ENCODE data around the gene CNDP2.

CNDP2 gene

GRCh38 chr18:74501386-74501785 lies 5.2 kb downstream of the CNDP2 start:
- no peak for DNase-seq

DNA sequence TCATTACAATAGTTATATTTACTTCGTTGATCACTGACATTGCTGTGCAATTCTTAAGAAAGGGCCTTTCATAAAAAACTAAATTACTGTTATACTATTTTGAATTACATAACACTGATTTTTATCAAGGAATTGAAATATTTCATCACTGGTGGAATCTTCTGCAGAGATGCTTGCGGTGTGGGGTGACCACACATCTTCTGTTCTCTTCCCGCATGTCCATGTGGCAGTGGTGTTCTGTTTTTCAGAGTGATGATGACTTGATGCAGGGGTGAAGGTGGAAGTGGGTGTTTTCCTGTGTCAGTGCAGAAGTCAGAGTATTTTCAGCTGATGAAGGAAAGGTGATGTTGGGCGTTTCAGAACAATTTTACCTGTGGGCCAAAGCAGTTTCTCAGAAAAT lies 7.0 kb downstream of the CNDP2 start:
- no peak for DNase-seq

- DNase-seq, result no peak
These were observed 9.6 kb downstream of the CNDP2 start for GRCh38 chr18:74505776-74506175.

DNA sequence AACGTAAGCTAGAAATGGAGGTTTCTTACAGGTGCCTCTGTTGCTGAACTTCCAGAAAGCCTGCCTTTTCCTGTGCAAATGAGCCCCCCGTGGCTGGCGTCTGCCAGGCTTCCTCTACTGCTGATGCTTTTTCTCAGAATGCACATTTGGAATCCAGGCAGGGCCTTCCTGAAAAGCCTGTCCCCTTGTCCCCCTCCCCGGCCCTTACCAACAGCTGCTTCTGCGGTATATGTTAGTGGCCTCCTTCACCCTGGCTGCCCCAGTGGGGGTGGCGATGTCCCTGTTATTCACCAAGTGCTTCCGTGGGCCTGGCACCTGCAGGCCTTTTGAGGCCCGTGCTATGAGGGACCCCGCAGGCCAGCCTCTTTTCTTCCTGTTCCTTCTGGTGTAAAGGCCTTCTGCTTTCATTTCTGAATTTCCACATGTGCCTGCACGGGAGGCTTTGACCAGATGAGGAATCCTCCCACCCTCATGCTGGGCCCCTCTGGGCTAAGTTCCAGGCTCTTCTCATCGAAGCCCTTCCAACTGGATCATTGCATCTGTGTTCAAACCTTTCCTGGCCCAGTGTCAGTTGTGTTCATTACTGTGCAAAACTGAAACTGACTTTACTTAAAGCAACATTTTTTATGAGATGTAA lies 10.4 kb downstream of the CNDP2 start:
- no peak for DNase-seq

- DNase-seq, result no peak
These were observed 11.1 kb downstream of the CNDP2 start for GRCh38 chr18:74507097-74507881.

GRCh38 chr18:74507927-74508326 lies 11.8 kb downstream of the CNDP2 start:
- no peak for DNase-seq

DNA sequence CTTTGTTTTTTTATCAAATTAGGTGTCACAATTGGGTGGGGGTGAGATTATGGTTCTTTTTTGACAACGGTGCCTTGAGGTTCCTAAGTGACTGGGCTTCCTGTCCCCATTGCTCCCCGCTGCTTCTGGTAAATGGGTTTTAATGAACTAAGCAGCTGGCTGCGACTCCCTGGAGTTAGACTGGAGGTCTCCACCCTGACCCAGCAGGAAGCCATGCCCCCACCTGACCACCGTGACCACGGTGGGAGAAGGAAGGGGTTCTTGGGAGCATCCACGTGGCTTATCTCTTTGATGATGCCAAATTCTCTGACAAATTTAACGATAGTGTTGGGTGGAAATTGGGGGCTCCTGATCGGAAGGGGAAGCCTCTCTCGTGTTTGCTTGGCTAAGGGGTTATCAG lies 12.2 kb downstream of the CNDP2 start:
- no peak for DNase-seq

DNA sequence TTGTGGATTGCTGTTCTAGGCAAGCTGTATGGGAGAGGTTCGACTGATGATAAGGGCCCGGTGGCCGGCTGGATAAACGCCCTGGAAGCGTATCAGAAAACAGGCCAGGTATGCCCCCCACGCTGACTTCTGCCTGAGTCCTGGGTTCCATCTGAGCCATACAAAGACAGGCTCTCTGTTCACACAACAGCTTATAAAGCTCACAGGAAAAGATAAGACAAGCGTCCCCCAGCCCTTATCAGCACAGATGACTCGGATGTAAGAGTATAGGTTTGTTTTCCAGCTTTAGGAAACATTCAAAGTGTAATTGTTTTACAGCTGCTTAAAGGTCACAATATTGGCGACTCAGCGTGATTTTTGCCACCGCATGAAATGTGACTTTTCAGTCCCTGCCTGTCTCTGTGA lies 12.7 kb downstream of the CNDP2 start:
- no peak for DNase-seq

DNA sequence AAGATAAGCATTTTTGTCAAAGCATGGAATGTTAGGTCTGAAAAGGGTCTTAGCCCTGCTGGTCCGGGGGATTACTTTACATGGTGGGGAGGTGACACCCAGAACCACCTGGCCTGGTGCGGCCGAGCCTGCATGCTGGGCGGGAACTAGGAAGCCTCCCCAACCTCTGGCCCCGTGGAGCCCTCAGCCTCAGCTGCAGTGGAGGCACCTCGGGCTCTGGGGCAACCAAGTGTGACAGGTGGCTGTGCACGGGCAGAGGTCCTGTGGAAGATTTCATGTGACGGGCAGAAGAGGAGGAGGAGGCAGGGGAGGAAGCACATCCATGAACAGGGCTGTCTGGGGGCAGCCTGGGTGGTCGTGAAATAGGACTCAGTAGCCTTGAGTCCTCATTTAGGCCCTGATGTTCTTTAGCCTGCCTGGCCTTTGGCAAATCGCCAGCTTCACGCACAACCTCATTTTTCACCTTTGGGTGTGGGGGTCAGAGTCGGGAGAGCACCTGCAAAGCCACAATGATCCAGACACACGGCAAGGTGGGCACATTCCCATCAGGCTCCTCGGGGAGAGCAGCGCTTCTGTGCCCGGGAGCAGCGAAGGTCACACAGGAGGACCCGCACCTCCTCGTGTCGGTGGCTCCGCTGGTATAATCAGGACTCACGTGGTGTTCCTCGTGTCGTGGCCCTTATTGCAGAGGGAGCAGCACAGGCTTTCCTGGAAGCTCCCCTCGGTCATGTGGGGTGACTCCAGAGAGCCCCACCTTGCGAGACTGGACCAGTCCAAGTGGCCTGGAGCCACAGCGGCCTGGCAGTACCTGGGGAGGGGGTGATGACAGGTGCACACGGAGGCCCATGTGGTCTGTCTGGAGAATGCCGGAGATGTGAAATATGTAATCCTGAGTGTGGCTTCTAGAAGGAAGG lies 13.9 kb downstream of the CNDP2 start:
- DNase-seq, result no peak

DNA sequence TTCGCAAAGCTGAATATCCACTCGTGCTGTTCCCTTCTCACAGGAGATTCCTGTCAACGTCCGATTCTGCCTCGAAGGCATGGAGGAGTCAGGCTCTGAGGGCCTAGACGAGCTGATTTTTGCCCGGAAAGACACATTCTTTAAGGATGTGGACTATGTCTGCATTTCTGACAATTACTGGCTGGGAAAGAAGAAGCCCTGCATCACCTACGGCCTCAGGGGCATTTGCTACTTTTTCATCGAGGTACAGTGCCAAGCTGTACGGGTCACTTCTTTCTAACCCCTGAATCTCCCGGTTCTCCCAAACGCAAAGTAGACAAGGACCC lies 14.6 kb downstream of the CNDP2 start:
- DNase-seq, result no peak

GRCh38 chr18:74511823-74512222 lies 15.7 kb downstream of the CNDP2 start:
- DNase-seq, result no peak

- DNase-seq, result no peak
These were observed 16.3 kb downstream of the CNDP2 start for GRCh38 chr18:74512321-74513053.

- DNase-seq, result no peak
These were observed 17.2 kb downstream of the CNDP2 start for GRCh38 chr18:74513149-74513882.

GRCh38 chr18:74513883-74514205 lies 17.7 kb downstream of the CNDP2 start:
- no peak for DNase-seq

GRCh38 chr18:74514860-74515495 lies 18.8 kb downstream of the CNDP2 start:
- no peak for DNase-seq

DNA sequence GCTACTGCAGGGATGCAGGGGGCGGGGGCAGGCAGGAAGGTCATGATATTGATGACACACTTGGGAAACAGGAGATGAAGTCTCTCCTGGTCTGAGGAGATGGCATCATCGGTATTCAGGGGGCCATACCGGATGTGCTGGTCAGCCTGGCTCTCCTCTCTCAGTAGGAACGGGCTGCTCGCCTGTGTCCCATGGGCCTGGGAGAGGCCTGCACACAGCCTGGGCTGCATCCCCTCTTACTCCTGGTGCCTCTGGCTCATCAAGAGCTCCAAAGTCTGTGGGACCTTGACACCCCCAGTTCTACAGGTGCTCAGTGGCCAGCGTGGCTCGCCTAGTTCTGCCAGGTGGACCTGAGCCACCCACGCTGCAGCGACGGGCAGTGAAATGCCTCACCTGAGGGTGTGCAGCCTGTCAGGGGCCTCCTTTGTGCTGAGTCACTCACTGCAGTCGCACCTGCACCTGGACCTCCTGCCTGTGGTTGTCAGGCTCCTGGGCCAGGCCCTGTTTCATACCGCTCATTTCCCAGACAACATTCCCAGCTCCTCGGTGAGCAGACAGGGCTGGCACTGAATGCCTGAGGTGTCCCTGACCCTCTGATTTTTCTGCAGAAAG lies 19.6 kb downstream of the CNDP2 start:
- DNase-seq, result no peak

GRCh38 chr18:74516271-74517235 lies 20.4 kb downstream of the CNDP2 start:
- no peak for DNase-seq

- DNase-seq, result no peak
These were observed 21.1 kb downstream of the CNDP2 start for GRCh38 chr18:74517236-74517630.

- no peak for DNase-seq
These were observed 22.5 kb downstream of the CNDP2 start for GRCh38 chr18:74518456-74519295.

Measured in NCI-H2227 treated with DMSO at 0.1 percent for 48 hours (cell line).